Vagina (tissue), 2 donors: ENCODE data around the gene BCAS3. TPM values are rescaled to one million over a fixed set of nuclear protein-coding genes. Genes with fewer than 3 reads are reported as not detected.

Experiments
- DNase-seq, 2 donors: peaks; one replicate each; pipeline ENCODE4 v3.0.0-alpha.2; 2017; ENCODE audit errors: extremely low spot score in 2 of 2
- H3K27ac ChIP-seq: fragments of 200-600 bp; sonication (generic); one replicate; pipeline ENCODE4 v1.5.1; 2019
- H3K27me3 ChIP-seq: fragments of 200-600 bp; sonication (generic); one replicate; pipeline ENCODE4 v1.5.1; 2019
- H3K36me3 ChIP-seq, 2 donors: fragments of 200-600 bp; sonication (generic); one replicate each; pipeline ENCODE4 v1.5.1; 2017 to 2019
- H3K4me1 ChIP-seq: fragments of 200-600 bp; sonication (generic); one replicate; pipeline ENCODE4 v1.5.1; 2019
- H3K4me3 ChIP-seq, 2 donors: fragments of 200-600 bp; sonication (generic); 1 replicate in 1 of 2; 2 replicates in 1 of 2; pipeline ENCODE4 v1.5.1; 2016 to 2019
- H3K9me3 ChIP-seq: fragments of 200-600 bp; sonication (generic); one replicate; pipeline ENCODE4 v1.5.1; 2019
- POLR2A ChIP-seq, 2 donors: fragments of 450-650 bp; IDR thresholded peaks; one replicate each; pipeline ENCODE4 v1.6.1; 2017; ENCODE audit warnings: antibody characterized with exemption in 2 of 2, mild to moderate bottlenecking in 2 of 2, moderate library complexity in 2 of 2
- POLR2AphosphoS5 ChIP-seq, 2 donors: sonication (generic); formaldehyde crosslinking; IDR thresholded peaks; one replicate each; pipeline ENCODE4 v1.9.0; 2017; ENCODE audit warnings: antibody characterized with exemption in 2 of 2, mild to moderate bottlenecking in 2 of 2, low read depth in 1 of 2; ENCODE audit not compliant: insufficient read depth in 1 of 2
- intact Hi-C: fragments of 100-400 bp; cut with DNase I; formaldehyde crosslinking; loops from one replicate; pipeline ENCODE4 v1.15.1; 2023
- total RNA-seq: library from RNA; depleted of rRNA; stranded (reverse); fragments of >200 nt; gene quantifications from one replicate; pipeline ENCODE4 v1.2.3, GENCODE V29; 2016
- TF ChIP-seq, protein P1 (sequence below), 3 experiments: fragments of 450-650 bp in 2 of 3; fragments of 200-600 bp in 1 of 3; sonication (generic) in 1 of 3; IDR thresholded peaks; one replicate each; pipeline ENCODE4 v1.5.1; 2017 to 2019; ENCODE audit warnings: antibody characterized with exemption in 3 of 3, mild to moderate bottlenecking in 2 of 3, moderate library complexity in 2 of 3

BCAS3 gene
- total RNA-seq, 1 donor from 2014 or later: 33.1 TPM

DNA sequence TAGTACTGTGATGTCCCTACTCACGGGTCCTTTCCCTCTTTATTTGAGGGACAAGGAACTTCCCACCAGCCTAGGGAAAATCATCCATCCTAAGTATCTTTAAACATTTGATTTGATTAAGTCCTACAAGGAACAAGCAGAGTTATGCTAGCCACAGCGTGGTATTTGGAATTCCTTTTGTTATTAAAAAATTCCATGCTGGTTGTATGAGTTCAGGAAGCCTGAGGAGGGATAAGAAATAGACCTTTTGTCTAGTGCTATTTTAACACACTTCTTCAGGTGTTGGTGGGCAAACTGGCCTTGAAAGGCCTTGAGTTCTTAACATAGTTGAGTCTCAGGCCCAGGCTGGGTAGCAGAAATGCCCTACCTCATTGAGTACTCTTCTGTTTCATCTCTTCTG, 616.6 kb downstream of the BCAS3 start:
- no peak for TF ChIP-seq POLR2A (IDR thresholded peaks at IDR 0.05)
- TF ChIP-seq, protein P1, sequence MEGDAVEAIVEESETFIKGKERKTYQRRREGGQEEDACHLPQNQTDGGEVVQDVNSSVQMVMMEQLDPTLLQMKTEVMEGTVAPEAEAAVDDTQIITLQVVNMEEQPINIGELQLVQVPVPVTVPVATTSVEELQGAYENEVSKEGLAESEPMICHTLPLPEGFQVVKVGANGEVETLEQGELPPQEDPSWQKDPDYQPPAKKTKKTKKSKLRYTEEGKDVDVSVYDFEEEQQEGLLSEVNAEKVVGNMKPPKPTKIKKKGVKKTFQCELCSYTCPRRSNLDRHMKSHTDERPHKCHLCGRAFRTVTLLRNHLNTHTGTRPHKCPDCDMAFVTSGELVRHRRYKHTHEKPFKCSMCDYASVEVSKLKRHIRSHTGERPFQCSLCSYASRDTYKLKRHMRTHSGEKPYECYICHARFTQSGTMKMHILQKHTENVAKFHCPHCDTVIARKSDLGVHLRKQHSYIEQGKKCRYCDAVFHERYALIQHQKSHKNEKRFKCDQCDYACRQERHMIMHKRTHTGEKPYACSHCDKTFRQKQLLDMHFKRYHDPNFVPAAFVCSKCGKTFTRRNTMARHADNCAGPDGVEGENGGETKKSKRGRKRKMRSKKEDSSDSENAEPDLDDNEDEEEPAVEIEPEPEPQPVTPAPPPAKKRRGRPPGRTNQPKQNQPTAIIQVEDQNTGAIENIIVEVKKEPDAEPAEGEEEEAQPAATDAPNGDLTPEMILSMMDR (IDR thresholded peaks at IDR 0.05): no peak
- TF ChIP-seq POLR2AphosphoS5 (IDR thresholded peaks at IDR 0.05; ENCODE audit: insufficient read depth in 1 of 2, low read depth in 1 of 2): no peak
- no peaks in the 10 kb centered on the region for H3K36me3 ChIP-seq
- H3K27ac ChIP-seq: no peak overlapping the region
- intact Hi-C loops: no loop called here
- DNase-seq: no peak
- H3K27me3 ChIP-seq: no peaks in the 10 kb centered on the region
- peaks cover 16% of the 10 kb centered on the region for H3K4me1 ChIP-seq
- no peaks in the 10 kb centered on the region for H3K9me3 ChIP-seq
- no peak overlapping the region for H3K4me3 ChIP-seq

DNA sequence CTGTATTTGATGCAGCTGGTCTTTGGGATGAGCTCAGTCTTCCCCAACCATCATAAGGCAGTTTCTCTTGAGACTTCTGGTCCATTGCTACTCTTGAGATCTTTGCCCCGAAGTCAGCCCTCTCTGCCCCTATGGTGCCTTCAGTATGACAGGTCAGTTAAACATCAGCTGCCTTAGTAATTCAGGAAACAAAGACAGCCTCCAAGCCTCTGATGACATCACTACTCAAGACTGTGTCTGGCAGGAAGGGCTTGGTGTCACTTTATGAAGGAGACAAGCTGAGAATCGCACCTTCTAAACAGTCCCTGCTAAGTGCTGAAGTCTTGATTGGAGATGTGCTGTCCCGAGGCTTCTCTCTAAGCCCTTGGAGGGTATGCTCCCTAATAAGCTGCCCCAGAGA, 617.1 kb downstream of the BCAS3 start:
- Histone ChIP-seq H3K9me3 (no peaks in the 10 kb centered on the region), H3K4me1 (peaks cover 16% of the 10 kb centered on the region)

DNA sequence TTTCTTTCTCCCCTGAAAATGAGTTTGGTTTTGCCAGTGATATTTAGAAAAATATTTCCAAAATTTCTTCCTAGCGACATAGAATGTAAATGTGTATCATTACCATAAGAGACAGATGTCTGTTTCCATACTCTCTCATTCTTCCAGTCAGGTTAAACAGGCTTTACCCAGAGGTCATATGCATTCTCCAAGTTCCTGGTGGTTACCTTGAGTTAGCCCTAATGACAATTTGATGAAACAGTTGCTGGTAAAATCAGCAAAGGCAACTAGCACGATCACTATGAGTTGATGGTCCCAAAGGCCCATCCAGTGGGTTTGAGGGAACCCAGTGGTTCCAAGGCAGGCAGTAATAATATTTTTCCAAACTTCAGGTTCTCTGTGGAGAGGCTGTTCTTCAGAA, 618.4 kb downstream of the BCAS3 start:
- Histone ChIP-seq H3K9me3 (no peaks in the 10 kb centered on the region), H3K27me3 (no peaks in the 10 kb centered on the region), H3K27ac (no peak overlapping the region), H3K4me3 (no peak overlapping the region), H3K36me3 (no peaks in the 10 kb centered on the region), H3K4me1 (peaks cover 10% of the 10 kb centered on the region)
- no peak for DNase-seq
- TF ChIP-seq POLR2A (IDR thresholded peaks at IDR 0.05) (no peak), POLR2AphosphoS5 (IDR thresholded peaks at IDR 0.05; ENCODE audit: insufficient read depth in 1 of 2, low read depth in 1 of 2) (no peak)
- TF ChIP-seq, protein P1 (IDR thresholded peaks at IDR 0.05): no peak
- intact Hi-C loops: no loop called here

More for the DNA sequence above, 617.1 kb downstream of the BCAS3 start:
- no peaks in the 10 kb centered on the region for H3K36me3 ChIP-seq
- H3K4me3 ChIP-seq: no peak overlapping the region
- intact Hi-C loops: no loop called here
- DNase-seq: no peak
- TF ChIP-seq POLR2A (IDR thresholded peaks at IDR 0.05): no peak
- TF ChIP-seq, protein P1 (IDR thresholded peaks at IDR 0.05): no peak
- no peak for TF ChIP-seq POLR2AphosphoS5 (IDR thresholded peaks at IDR 0.05; ENCODE audit: insufficient read depth in 1 of 2, low read depth in 1 of 2)
- no peaks in the 10 kb centered on the region for H3K27me3 ChIP-seq
- no peak overlapping the region for H3K27ac ChIP-seq

DNA sequence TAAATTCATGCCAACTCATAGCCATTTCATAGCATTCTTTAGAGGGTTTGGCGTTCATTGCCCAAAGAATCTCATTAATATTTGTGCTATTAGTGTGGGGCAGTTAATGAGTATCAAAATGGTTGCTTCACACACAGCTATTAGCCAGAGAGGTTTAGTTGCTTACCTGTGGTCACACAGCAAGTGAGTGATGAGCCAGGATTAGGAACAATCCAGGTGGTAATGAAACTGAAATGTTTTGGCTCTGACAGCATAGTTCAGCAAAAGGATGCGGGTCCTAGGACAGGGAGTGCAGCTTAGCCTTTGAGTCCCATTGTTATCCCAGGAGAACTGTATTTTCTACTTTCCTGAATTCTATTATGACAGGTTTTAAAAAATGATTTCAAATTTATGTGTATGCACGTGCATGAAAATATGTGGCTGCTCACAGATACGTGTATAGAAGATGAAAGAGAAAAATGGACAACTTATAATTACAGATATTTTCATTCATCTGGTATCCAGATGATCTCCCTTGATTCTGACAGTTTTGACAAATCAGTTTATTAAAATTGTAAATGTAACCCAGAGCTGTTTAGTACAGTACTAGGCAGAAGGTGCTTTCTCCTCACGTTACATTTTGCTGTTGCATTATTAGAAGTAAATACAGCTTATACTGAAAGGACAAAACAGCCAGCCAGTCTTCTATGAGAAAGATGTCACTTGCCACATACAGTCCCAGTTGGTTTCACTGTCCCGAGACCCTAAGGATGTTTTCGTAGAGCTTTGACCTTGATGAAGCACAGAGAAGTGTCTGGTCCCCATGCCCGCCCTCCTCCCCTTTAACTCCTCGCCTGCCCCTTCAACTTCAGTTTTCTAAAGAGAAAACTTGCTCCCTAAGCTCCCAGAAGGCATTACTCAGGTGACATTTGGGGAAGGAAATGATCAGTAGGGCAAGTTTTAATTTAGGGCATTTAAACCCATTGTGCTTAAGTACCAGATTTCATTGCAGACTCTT, 622.2 kb downstream of the BCAS3 start:
- intact Hi-C loops: no loop called here
- Histone ChIP-seq H3K4me3 (no peak overlapping the region), H3K4me1 (no peaks in the 10 kb centered on the region), H3K9me3 (no peaks in the 10 kb centered on the region), H3K36me3 (no peaks in the 10 kb centered on the region), H3K27ac (no peak overlapping the region), H3K27me3 (no peaks in the 10 kb centered on the region)
- peak in 1 of 2 donors; percentile 9 for DNase-seq
- TF ChIP-seq, protein P1 (IDR thresholded peaks at IDR 0.05): no peak
- TF ChIP-seq POLR2A (IDR thresholded peaks at IDR 0.05) (no peak), POLR2AphosphoS5 (IDR thresholded peaks at IDR 0.05; ENCODE audit: insufficient read depth in 1 of 2, low read depth in 1 of 2) (no peak)
